Measurements from ENCODE around the gene CEP192. TPM values are rescaled to one million over a fixed set of nuclear protein-coding genes. Genes with fewer than 3 reads are reported as not detected.

Gene CEP192
- total and polyA plus RNA-seq, 2 of the 13 experiments (the other 11 are each of a cell fraction or from before 2014, with no cell fraction given) = 15.3 to 24.7 TPM

DNA sequence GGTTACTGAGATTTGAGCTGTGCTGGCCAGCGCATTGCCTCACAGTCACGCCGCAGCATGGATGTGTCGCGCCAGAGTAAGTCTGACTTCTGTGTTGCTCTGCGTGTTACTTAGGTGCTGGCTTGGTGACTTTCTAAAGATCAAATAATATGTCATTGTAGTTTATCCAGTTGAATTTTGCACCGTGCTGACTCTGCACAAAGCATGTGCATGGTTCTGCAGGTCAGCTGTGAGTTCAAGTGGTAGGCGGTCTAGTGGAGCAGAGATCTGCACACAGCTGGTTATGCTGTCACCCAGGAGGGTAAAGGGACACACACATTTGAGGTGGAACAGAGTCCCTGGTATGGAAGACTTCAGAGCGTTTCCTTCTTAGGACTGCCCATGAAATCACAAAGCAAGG, 105.1 kb downstream of the CEP192 start:
- CTCF ChIA-PET (ENCODE audit: low intra/inter-chr PET ratio, low total read pairs) = no interaction called here
- ATAC-seq (no peak), FAIRE-seq (no peak), DNase-seq (ENCODE audit: low spot score) (no peak)
- BruUV-seq (replicated peaks) = no TSS peak
- no peak overlapping the region for H3K4me3 ChIP-seq (replicated peaks in 1 of 3; ENCODE audit: insufficient read depth in 1 of 3, low read depth in 2 of 3, low read length in 3 of 3)
- intact Hi-C loops (cut with micrococcal nuclease; ENCODE audit: unreplicated experiment) = no loop called here
- H3K9ac ChIP-seq (ENCODE audit: insufficient read depth, low read depth, low read length) = no peak overlapping the region
- no peaks in the 10 kb centered on the region for H3K4me1 ChIP-seq (ENCODE audit: insufficient read depth, low read length)
- no peaks in the 10 kb centered on the region for H3K27me3 ChIP-seq (ENCODE audit: control insufficient read depth in 1 of 2, insufficient read depth in 2 of 2, low read length in 2 of 2)
- H3K9me3 ChIP-seq (ENCODE audit: low read length) = no peaks in the 10 kb centered on the region
- in situ Hi-C loops (cut with HindIII; ENCODE audit: extremely low pct_ligation_motif_present, low pct_unique_long_range_greater_than_20kb) = no loop called here
- TF ChIP-seq IRF2 (CRISPR knock-in tag; IDR thresholded peaks at IDR 0.05) = no peak
- TF ChIP-seq MAFK (conservative IDR thresholded peaks at IDR 0.05 in 1 of 2, IDR thresholded peaks at IDR 0.05 in 1 of 2; ENCODE audit: low read length in 2 of 2) = peak; percentile 20 to 61
- WGBS (ENCODE audit: low lambda C conversion rate) = 98% methylated on average over 9 of the region's 9 CpGs
- no peak overlapping the region for H2AFZ ChIP-seq (ENCODE audit: low read length)
- no peak overlapping the region for H3K27ac ChIP-seq (ENCODE audit: extremely low read length, insufficient read depth, low read length)
- peaks cover 7 to 47% of the 10 kb centered on the region in 2 experiments for H3K36me3 ChIP-seq (replicated peaks in 1 of 2; ENCODE audit: control insufficient read depth in 1 of 2, insufficient read depth in 2 of 2, low read length in 2 of 2)
- no peak overlapping the region for H3K4me2 ChIP-seq (ENCODE audit: low read depth, low read length)
- POLR2A ChIA-PET = no interaction called here
- H4K20me1 ChIP-seq (ENCODE audit: insufficient read depth, low read length) = no peaks in the 10 kb centered on the region
- no peaks in the 10 kb centered on the region for H3K79me2 ChIP-seq (ENCODE audit: insufficient read depth, low read length)

DNA sequence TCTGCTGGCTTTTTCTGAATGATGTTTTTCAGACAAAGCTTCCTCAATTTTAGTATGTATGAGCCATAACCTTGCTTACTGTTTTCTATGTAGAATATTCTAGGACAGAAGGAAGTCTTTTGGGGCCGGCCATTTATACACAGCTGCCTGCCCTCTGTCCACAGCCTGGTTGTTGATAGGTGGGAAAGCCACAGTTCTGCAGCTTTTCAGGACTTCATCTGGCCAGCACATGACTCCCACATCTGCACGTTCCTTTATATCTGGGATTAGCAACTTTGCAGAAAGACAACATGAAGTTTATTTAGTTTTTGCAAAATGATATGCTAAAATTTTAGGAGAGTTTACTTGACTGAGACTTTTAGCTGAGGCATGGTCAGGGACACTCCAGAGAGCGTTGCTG, 105.6 kb downstream of the CEP192 start:
- Histone ChIP-seq H3K79me2 (ENCODE audit: insufficient read depth, low read length) (no peaks in the 10 kb centered on the region), H3K36me3 (replicated peaks in 1 of 2; ENCODE audit: control insufficient read depth in 1 of 2, insufficient read depth in 2 of 2, low read length in 2 of 2) (peaks cover 7 to 50% of the 10 kb centered on the region in 2 experiments), H3K9ac (ENCODE audit: insufficient read depth, low read depth, low read length) (no peak overlapping the region), H3K4me3 (replicated peaks in 1 of 3; ENCODE audit: insufficient read depth in 1 of 3, low read depth in 2 of 3, low read length in 3 of 3) (no peak overlapping the region), H3K27ac (ENCODE audit: extremely low read length, insufficient read depth, low read length) (no peak overlapping the region), H3K4me1 (ENCODE audit: insufficient read depth, low read length) (no peaks in the 10 kb centered on the region), H2AFZ (ENCODE audit: low read length) (no peak overlapping the region), H4K20me1 (ENCODE audit: insufficient read depth, low read length) (no peaks in the 10 kb centered on the region), H3K9me3 (ENCODE audit: low read length) (no peaks in the 10 kb centered on the region), H3K4me2 (ENCODE audit: low read depth, low read length) (no peak overlapping the region), H3K27me3 (ENCODE audit: control insufficient read depth in 1 of 2, insufficient read depth in 2 of 2, low read length in 2 of 2) (no peaks in the 10 kb centered on the region)
- BruUV-seq (replicated peaks) = no TSS peak
- ChIA-PET POLR2A (no interaction called here), CTCF (ENCODE audit: low intra/inter-chr PET ratio, low total read pairs) (no interaction called here)
- WGBS (ENCODE audit: low lambda C conversion rate) = 100% methylated on average over 3 of the region's 3 CpGs
- ATAC-seq = no peak
- in situ Hi-C loops (cut with HindIII; ENCODE audit: extremely low pct_ligation_motif_present, low pct_unique_long_range_greater_than_20kb) (no loop called here), intact Hi-C loops (cut with micrococcal nuclease; ENCODE audit: unreplicated experiment) (no loop called here)
- no peak for TF ChIP-seq ZNF329 (CRISPR knock-in tag; IDR thresholded peaks at IDR 0.05; ENCODE audit: low read depth)
- no peak for TF ChIP-seq ZNF782 (CRISPR knock-in tag; IDR thresholded peaks at IDR 0.05; ENCODE audit: borderline replicate concordance)
- TF ChIP-seq DNMT3B (CRISPR knock-in tag; conservative IDR thresholded peaks at IDR 0.05) = no peak
- TF ChIP-seq ZNF841 (CRISPR knock-in tag; IDR thresholded peaks at IDR 0.05; ENCODE audit: borderline replicate concordance) = no peak
- no peak for TF ChIP-seq NAIF1 (CRISPR knock-in tag; IDR thresholded peaks at IDR 0.05; ENCODE audit: borderline replicate concordance)
- TF ChIP-seq NR2F2 (IDR thresholded peaks at IDR 0.05; ENCODE audit: borderline replicate concordance, low read depth) = no peak
- TF ChIP-seq IRX3 (CRISPR knock-in tag; IDR thresholded peaks at IDR 0.05; ENCODE audit: borderline replicate concordance, low read depth) = no peak
- TF ChIP-seq MEIS1 (CRISPR knock-in tag; IDR thresholded peaks at IDR 0.05; ENCODE audit: borderline replicate concordance) = no peak
- TF ChIP-seq ZFP36 (IDR thresholded peaks at IDR 0.05; ENCODE audit: borderline replicate concordance, low read depth, low read length, partially characterized antibody) = no peak
- TF ChIP-seq CHCHD3 (CRISPR knock-in tag; IDR thresholded peaks at IDR 0.05) = no peak
- TF ChIP-seq BHLHE40 (IDR thresholded peaks at IDR 0.05; ENCODE audit: low read length) = no peak
- TF ChIP-seq, protein P1, sequence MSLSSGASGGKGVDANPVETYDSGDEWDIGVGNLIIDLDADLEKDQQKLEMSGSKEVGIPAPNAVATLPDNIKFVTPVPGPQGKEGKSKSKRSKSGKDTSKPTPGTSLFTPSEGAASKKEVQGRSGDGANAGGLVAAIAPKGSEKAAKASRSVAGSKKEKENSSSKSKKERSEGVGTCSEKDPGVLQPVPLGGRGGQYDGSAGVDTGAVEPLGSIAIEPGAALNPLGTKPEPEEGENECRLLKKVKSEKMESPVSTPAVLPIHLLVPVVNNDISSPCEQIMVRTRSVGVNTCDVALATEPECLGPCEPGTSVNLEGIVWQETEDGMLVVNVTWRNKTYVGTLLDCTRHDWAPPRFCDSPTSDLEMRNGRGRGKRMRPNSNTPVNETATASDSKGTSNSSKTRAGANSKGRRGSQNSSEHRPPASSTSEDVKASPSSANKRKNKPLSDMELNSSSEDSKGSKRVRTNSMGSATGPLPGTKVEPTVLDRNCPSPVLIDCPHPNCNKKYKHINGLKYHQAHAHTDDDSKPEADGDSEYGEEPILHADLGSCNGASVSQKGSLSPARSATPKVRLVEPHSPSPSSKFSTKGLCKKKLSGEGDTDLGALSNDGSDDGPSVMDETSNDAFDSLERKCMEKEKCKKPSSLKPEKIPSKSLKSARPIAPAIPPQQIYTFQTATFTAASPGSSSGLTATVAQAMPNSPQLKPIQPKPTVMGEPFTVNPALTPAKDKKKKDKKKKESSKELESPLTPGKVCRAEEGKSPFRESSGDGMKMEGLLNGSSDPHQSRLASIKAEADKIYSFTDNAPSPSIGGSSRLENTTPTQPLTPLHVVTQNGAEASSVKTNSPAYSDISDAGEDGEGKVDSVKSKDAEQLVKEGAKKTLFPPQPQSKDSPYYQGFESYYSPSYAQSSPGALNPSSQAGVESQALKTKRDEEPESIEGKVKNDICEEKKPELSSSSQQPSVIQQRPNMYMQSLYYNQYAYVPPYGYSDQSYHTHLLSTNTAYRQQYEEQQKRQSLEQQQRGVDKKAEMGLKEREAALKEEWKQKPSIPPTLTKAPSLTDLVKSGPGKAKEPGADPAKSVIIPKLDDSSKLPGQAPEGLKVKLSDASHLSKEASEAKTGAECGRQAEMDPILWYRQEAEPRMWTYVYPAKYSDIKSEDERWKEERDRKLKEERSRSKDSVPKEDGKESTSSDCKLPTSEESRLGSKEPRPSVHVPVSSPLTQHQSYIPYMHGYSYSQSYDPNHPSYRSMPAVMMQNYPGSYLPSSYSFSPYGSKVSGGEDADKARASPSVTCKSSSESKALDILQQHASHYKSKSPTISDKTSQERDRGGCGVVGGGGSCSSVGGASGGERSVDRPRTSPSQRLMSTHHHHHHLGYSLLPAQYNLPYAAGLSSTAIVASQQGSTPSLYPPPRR (CRISPR knock-in tag; IDR thresholded peaks at IDR 0.05; ENCODE audit: borderline replicate concordance) = no peak
- TF ChIP-seq, protein P2, sequence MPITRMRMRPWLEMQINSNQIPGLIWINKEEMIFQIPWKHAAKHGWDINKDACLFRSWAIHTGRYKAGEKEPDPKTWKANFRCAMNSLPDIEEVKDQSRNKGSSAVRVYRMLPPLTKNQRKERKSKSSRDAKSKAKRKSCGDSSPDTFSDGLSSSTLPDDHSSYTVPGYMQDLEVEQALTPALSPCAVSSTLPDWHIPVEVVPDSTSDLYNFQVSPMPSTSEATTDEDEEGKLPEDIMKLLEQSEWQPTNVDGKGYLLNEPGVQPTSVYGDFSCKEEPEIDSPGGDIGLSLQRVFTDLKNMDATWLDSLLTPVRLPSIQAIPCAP (CRISPR knock-in tag; IDR thresholded peaks at IDR 0.05; ENCODE audit: low read depth) = no peak
- FAIRE-seq = no peak
- no peak for DNase-seq (ENCODE audit: low spot score)

Measured in HepG2 (cell line).